ENCODE data around the gene FBXO44.

DNA sequence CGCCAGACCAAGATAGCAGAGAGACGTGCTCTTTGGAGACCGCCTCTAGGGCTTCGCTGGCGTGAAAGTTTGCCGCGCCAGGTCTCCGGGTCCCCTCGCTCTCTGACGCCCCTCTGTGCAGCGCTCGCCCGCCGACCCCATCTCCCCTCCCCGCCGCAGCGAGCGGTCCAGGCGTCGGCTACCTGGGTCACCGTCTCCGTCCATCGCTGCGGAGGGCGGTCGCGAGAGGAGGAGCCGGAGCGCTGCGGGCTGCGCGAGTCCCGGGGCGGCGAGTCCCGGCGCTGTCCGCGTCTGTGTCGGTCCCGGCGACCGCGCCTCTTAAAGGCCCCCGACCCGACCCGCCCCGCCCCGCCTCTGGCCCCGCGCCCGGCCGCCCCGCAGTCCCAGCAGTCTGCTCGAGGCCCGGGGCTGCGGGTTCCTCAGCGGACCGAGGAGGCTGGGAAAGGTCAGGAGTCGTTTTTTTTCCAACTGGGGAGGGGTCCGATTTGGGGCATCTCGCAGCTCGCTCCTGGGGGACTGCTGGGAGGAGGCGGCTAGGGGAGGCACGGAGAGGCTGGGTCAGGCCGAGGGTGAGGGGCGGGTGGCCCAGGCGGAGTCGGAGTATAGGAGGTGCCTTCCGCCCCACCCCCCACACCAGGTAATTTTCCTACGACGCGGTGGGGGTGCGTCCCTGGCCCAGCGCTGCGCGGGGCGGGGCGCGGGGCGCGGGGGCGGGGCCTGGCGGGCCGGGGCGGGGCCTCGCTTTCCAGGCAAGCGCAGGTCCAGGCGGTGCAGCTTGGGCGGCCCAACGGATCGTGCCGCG lies at the start of gene FBXO44, which contains the start of gene FBXO2:
- no peak for TF ChIP-seq POLR2AphosphoS5 (IDR thresholded peaks at IDR 0.05; ENCODE audit: low read depth, low read length)
- TF ChIP-seq TAF1 (IDR thresholded peaks at IDR 0.05; ENCODE audit: borderline replicate concordance, insufficient read depth, low read length) = no peak
- TF ChIP-seq SIN3A (IDR thresholded peaks at IDR 0.05; ENCODE audit: borderline replicate concordance, insufficient read depth, low read length) = no peak
- TF ChIP-seq, protein P1, sequence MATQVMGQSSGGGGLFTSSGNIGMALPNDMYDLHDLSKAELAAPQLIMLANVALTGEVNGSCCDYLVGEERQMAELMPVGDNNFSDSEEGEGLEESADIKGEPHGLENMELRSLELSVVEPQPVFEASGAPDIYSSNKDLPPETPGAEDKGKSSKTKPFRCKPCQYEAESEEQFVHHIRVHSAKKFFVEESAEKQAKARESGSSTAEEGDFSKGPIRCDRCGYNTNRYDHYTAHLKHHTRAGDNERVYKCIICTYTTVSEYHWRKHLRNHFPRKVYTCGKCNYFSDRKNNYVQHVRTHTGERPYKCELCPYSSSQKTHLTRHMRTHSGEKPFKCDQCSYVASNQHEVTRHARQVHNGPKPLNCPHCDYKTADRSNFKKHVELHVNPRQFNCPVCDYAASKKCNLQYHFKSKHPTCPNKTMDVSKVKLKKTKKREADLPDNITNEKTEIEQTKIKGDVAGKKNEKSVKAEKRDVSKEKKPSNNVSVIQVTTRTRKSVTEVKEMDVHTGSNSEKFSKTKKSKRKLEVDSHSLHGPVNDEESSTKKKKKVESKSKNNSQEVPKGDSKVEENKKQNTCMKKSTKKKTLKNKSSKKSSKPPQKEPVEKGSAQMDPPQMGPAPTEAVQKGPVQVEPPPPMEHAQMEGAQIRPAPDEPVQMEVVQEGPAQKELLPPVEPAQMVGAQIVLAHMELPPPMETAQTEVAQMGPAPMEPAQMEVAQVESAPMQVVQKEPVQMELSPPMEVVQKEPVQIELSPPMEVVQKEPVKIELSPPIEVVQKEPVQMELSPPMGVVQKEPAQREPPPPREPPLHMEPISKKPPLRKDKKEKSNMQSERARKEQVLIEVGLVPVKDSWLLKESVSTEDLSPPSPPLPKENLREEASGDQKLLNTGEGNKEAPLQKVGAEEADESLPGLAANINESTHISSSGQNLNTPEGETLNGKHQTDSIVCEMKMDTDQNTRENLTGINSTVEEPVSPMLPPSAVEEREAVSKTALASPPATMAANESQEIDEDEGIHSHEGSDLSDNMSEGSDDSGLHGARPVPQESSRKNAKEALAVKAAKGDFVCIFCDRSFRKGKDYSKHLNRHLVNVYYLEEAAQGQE (IDR thresholded peaks at IDR 0.05; ENCODE audit: insufficient read depth in 1 of 2, low read depth in 2 of 2, low read length in 2 of 2) = no peak
